Skeletal muscle tissue (tissue), 4 donors: ENCODE measurements around the gene LINC00237. TPM values are rescaled to one million over a fixed set of nuclear protein-coding genes. Genes with fewer than 3 reads are reported as not detected.

Experiments
- H3K27ac ChIP-seq: one replicate; pipeline ENCODE4 v1.7.0; 2013; ENCODE audit warnings: mild to moderate bottlenecking, low read depth, low read length, inconsistent platforms
- H3K27me3 ChIP-seq, 3 donors: one replicate each; pipeline ENCODE4 v1.7.0; 2013; ENCODE audit warnings: low read length in 3 of 3; ENCODE audit not compliant: control insufficient read depth in 3 of 3, insufficient read depth in 3 of 3
- H3K36me3 ChIP-seq, 3 donors: one replicate each; pipeline ENCODE4 v1.7.0; 2013; ENCODE audit warnings: low read length in 3 of 3; ENCODE audit not compliant: control insufficient read depth in 3 of 3, insufficient read depth in 3 of 3
- H3K4me1 ChIP-seq, 3 donors: one replicate each; pipeline ENCODE4 v1.7.0; 2013; ENCODE audit warnings: low read length in 3 of 3, mild to moderate bottlenecking in 3 of 3; ENCODE audit not compliant: control insufficient read depth in 3 of 3, insufficient read depth in 3 of 3
- H3K4me3 ChIP-seq, 3 donors: one replicate each; pipeline ENCODE4 v1.7.0; 2013; ENCODE audit warnings: low read length in 3 of 3
- H3K9ac ChIP-seq, 3 donors: one replicate each; pipeline ENCODE4 v1.7.0; 2013; ENCODE audit warnings: low read length in 3 of 3, mild to moderate bottlenecking in 3 of 3, moderate library complexity in 2 of 3, low read depth in 1 of 3
- H3K9me3 ChIP-seq, 3 donors: one replicate each; pipeline ENCODE4 v1.7.0; 2013; ENCODE audit warnings: low read length in 3 of 3; ENCODE audit not compliant: control insufficient read depth in 3 of 3
- total RNA-seq: library from RNA; depleted of rRNA; stranded (reverse); fragments of >200 nt; gene quantifications from one replicate; pipeline ENCODE4 v1.2.3, GENCODE V29; 2014
- donor health status: Osteomylitis.

LINC00237 gene
- total RNA-seq, 1 donor from 2014 or later: 0.52 TPM

GRCh38 chr20:21125849-21126580, 19.9 kb upstream of the LINC00237 start, which contains the start of gene KIZ:
KIZ (plus strand) TSS chr20:21126082; CDS start chr20:21126116, 34 bp downstream.
- Histone ChIP-seq H3K4me1 (peaks cover 6 to 11% (median 7%) of the 10 kb centered on the region in 3 donors), H3K36me3 (peaks cover 0 to 6% (median 0%) of the 10 kb centered on the region in 3 donors), H3K9me3 (no peaks in the 10 kb centered on the region), H3K4me3 (peak within 1 kb of the TSS; percentile 78 to 95 (median 87)), H3K9ac (peak within 1 kb of the TSS; percentile 78 to 89 (median 81)), H3K27ac (peak within 1 kb of the TSS; percentile 86), H3K27me3 (no peaks in the 10 kb centered on the region)

- peak overlapping the region; percentile 68 to 95 (median 87) for H3K4me3 ChIP-seq
- peaks cover 6 to 11% (median 7%) of the 10 kb centered on the region in 3 donors for H3K4me1 ChIP-seq
- H3K36me3 ChIP-seq: peaks cover 0 to 5% (median 0%) of the 10 kb centered on the region in 3 donors
- no peaks in the 10 kb centered on the region for H3K9me3 ChIP-seq
- no peaks in the 10 kb centered on the region for H3K27me3 ChIP-seq
- peak overlapping the region; percentile 86 for H3K27ac ChIP-seq
- H3K9ac ChIP-seq: peak overlapping the region; percentile 70 to 89 (median 80)
Measured at GRCh38 chr20:21125072-21125848, 19.1 kb upstream of the LINC00237 start.

- Histone ChIP-seq H3K4me1 (peaks cover 4 to 11% (median 6%) of the 10 kb centered on the region in 3 donors), H3K27me3 (no peaks in the 10 kb centered on the region), H3K27ac (no peak overlapping the region), H3K9me3 (no peaks in the 10 kb centered on the region), H3K36me3 (no peaks in the 10 kb centered on the region), H3K9ac (no peak overlapping the region), H3K4me3 (no peak overlapping the region)
Measured at GRCh38 chr20:21124190-21124589, 18.0 kb upstream of the LINC00237 start.

- no peak overlapping the region for H3K4me3 ChIP-seq
- no peak overlapping the region for H3K27ac ChIP-seq
- no peaks in the 10 kb centered on the region for H3K4me1 ChIP-seq
- no peak overlapping the region for H3K9ac ChIP-seq
- H3K9me3 ChIP-seq: no peaks in the 10 kb centered on the region
- H3K27me3 ChIP-seq: peaks cover 0 to 11% (median 2%) of the 10 kb centered on the region in 3 donors
- no peaks in the 10 kb centered on the region for H3K36me3 ChIP-seq
Measured at GRCh38 chr20:21118782-21119181, 12.6 kb upstream of the LINC00237 start.

- Histone ChIP-seq H3K4me1 (no peaks in the 10 kb centered on the region), H3K27ac (no peak overlapping the region), H3K36me3 (no peaks in the 10 kb centered on the region), H3K4me3 (no peak overlapping the region), H3K9ac (no peak overlapping the region), H3K27me3 (peaks cover 0 to 11% (median 2%) of the 10 kb centered on the region in 3 donors), H3K9me3 (no peaks in the 10 kb centered on the region)
Measured at GRCh38 chr20:21118138-21118537, 12.0 kb upstream of the LINC00237 start.

- Histone ChIP-seq H3K27ac (no peak overlapping the region), H3K36me3 (no peaks in the 10 kb centered on the region), H3K9me3 (no peaks in the 10 kb centered on the region), H3K9ac (no peak overlapping the region), H3K4me3 (no peak overlapping the region), H3K4me1 (no peaks in the 10 kb centered on the region), H3K27me3 (peaks cover 2 to 11% (median 3%) of the 10 kb centered on the region in 3 donors)
Measured at GRCh38 chr20:21117521-21117920, 11.4 kb upstream of the LINC00237 start.

GRCh38 chr20:21114584-21114983, 8.4 kb upstream of the LINC00237 start:
- Histone ChIP-seq H3K27ac (no peak overlapping the region), H3K4me3 (no peak overlapping the region), H3K9ac (no peak overlapping the region), H3K36me3 (no peaks in the 10 kb centered on the region), H3K27me3 (peaks cover 2 to 11% (median 3%) of the 10 kb centered on the region in 3 donors), H3K9me3 (no peaks in the 10 kb centered on the region), H3K4me1 (no peaks in the 10 kb centered on the region)

- Histone ChIP-seq H3K9ac (no peak overlapping the region), H3K27ac (no peak overlapping the region), H3K9me3 (no peaks in the 10 kb centered on the region), H3K36me3 (no peaks in the 10 kb centered on the region), H3K27me3 (peaks cover 6 to 16% (median 7%) of the 10 kb centered on the region in 3 donors), H3K4me1 (no peaks in the 10 kb centered on the region), H3K4me3 (no peak overlapping the region)
Measured at GRCh38 chr20:21113697-21114096, 7.5 kb upstream of the LINC00237 start.

GRCh38 chr20:21111416-21111815, 5.3 kb upstream of the LINC00237 start:
- H3K4me3 ChIP-seq: no peak overlapping the region
- H3K27me3 ChIP-seq: peaks cover 10 to 24% (median 15%) of the 10 kb centered on the region in 3 donors
- H3K9me3 ChIP-seq: no peaks in the 10 kb centered on the region
- H3K4me1 ChIP-seq: no peaks in the 10 kb centered on the region
- H3K27ac ChIP-seq: no peak overlapping the region
- no peak overlapping the region for H3K9ac ChIP-seq
- H3K36me3 ChIP-seq: no peaks in the 10 kb centered on the region

- Histone ChIP-seq H3K4me3 (no peak overlapping the region), H3K27me3 (peaks cover 15 to 26% (median 21%) of the 10 kb centered on the region in 3 donors), H3K27ac (no peak overlapping the region), H3K4me1 (peaks cover 0 to 2% (median 0%) of the 10 kb centered on the region in 3 donors), H3K9ac (no peak overlapping the region), H3K36me3 (no peaks in the 10 kb centered on the region), H3K9me3 (no peaks in the 10 kb centered on the region)
Measured at GRCh38 chr20:21110811-21111210, 4.7 kb upstream of the LINC00237 start.
